ENCODE data around the gene MAP3K21. TPM values are rescaled to one million over a fixed set of nuclear protein-coding genes. Genes with fewer than 3 reads are reported as not detected.

The MAP3K21 gene
- total and polyA plus RNA-seq, 2 of the 8 experiments (the other 6 are each of a cell fraction or from before 2014, with no cell fraction given), result 21.2 to 21.8 TPM

DNA sequence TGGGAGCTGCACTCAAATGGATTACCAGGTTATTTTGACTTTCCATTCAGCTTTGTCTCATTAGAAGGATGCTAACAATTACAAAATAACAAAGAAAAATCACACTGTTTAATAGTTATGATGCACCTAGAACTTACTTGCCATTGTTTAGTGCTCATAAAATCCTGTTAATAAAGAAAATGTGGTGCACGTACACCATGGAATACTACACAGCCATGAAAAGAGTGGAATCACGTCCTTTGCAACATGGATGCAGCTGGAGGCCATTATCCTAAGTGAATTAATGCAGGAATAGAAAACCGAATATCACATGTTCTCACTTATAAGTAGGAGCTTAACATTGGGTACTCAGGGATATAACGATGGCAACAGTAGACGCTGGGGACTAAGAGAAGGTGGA is 19.8 kb downstream of the MAP3K21 start:
- no peaks in the 10 kb centered on the region for H3K79me1 ChIP-seq (ENCODE audit: low read depth, low read length)
- H2BK12ac ChIP-seq (ENCODE audit: low read depth, low read length), result no peak overlapping the region
- no peak overlapping the region for H2BK20ac ChIP-seq (ENCODE audit: low read length)
- H3K56ac ChIP-seq (replicated peaks; ENCODE audit: insufficient read length, low read depth, low read length), result no peak overlapping the region
- H3K4ac ChIP-seq (replicated peaks; ENCODE audit: insufficient read length, low read depth, low read length), result no peak overlapping the region
- H3K18ac ChIP-seq (ENCODE audit: extremely low read depth, low read length), result no peak overlapping the region
- H3K14ac ChIP-seq (ENCODE audit: insufficient read length), result no peak overlapping the region
- H3K27me3 ChIP-seq (replicated peaks in 1 of 4; ENCODE audit: control insufficient read depth in 3 of 4, extremely low read depth in 1 of 4, insufficient read depth in 3 of 4, low read length in 3 of 4), result peaks cover 0 to 1% (median 0%) of the 10 kb centered on the region in 4 experiments; a peak in 1 of 7 replicates
- H3K4me2 ChIP-seq (ENCODE audit: insufficient read depth in 1 of 2, low read depth in 2 of 2, low read length in 2 of 2), result no peak overlapping the region
- no peaks in the 10 kb centered on the region for H3K9me3 ChIP-seq (ENCODE audit: insufficient read depth in 2 of 2, low read depth in 1 of 2, low read length in 1 of 2)
- no peak overlapping the region for H3K27ac ChIP-seq (ENCODE audit: low read depth, low read length)
- peaks cover 0 to 4% (median 0%) of the 10 kb centered on the region in 4 experiments; a peak in 1 of 8 replicates for H3K36me3 ChIP-seq (ENCODE audit: control insufficient read depth in 2 of 4, insufficient read depth in 4 of 4, low read length in 3 of 4)
- no peak overlapping the region for H3K23ac ChIP-seq (ENCODE audit: insufficient read length)
- CTCF ChIA-PET (ENCODE audit: partially characterized antibody), result interaction anchor here (0.9 kb wide), 1 partner anchor 54 kb away, joined by 3 read pairs; no protein-coding TSS in a partner anchor
- POLR2A ChIA-PET (ENCODE audit: partially characterized antibody), result no interaction called here
- FAIRE-seq (no peak), DNase-seq (ENCODE audit: low read depth in 1 of 2, low spot score in 2 of 2) (no peak)
- H4K5ac ChIP-seq (ENCODE audit: insufficient read length, low read depth, low read length), result no peak overlapping the region
- no peaks in the 10 kb centered on the region for H3K4me1 ChIP-seq (replicated peaks in 1 of 4; ENCODE audit: control insufficient read depth in 3 of 4, insufficient read depth in 4 of 4, low read length in 3 of 4)
- WGBS, 2 experiments (ENCODE audit: extremely low coverage in 1 of 2, insufficient coverage in 1 of 2, insufficient read length in 1 of 2, insufficient replicate concordance in 2 of 2, low coverage in 1 of 2, low lambda C conversion rate in 2 of 2, missing lambda C conversion rate in 1 of 2), result 79% methylated on average over 5 of the region's 5 CpGs; no CpG with 5 or more reads in 1 of the 2 experiments
- H3K23me2 ChIP-seq (ENCODE audit: low read depth, low read length), result no peaks in the 10 kb centered on the region
- H3K4me3 ChIP-seq (ENCODE audit: extremely low read depth in 1 of 4, insufficient read depth in 2 of 4, low read depth in 3 of 4, low read length in 4 of 4), result no peak overlapping the region
- H2BK5ac ChIP-seq (ENCODE audit: low read depth, low read length), result no peak overlapping the region
- H4K20me1 ChIP-seq (replicated peaks in 1 of 2; ENCODE audit: control insufficient read depth in 1 of 2, insufficient read depth in 2 of 2, low read length in 2 of 2), result no peaks in the 10 kb centered on the region
- no peak overlapping the region for H2BK15ac ChIP-seq (ENCODE audit: low read length)
- no peak overlapping the region for H2BK120ac ChIP-seq (replicated peaks; ENCODE audit: low read depth, low read length)
- H2AK5ac ChIP-seq (ENCODE audit: low read depth, low read length), result no peak overlapping the region
- H4K91ac ChIP-seq (replicated peaks; ENCODE audit: insufficient read length, low read length), result no peak overlapping the region
- H4K8ac ChIP-seq (ENCODE audit: extremely low read depth, insufficient read depth, low read length), result no peak overlapping the region
- no peak overlapping the region for H3K9ac ChIP-seq (replicated peaks in 1 of 4; ENCODE audit: extremely low read depth in 1 of 4, low read depth in 3 of 4, low read length in 3 of 4)
- H2AFZ ChIP-seq (ENCODE audit: low read length), result no peak overlapping the region
- H3K79me2 ChIP-seq (ENCODE audit: control insufficient read depth in 1 of 2, insufficient read depth in 2 of 2, low read length in 2 of 2), result peaks cover 0 to 16% of the 10 kb centered on the region in 2 experiments; a peak in 2 of 4 replicates
- TF ChIP-seq SP2 (IDR thresholded peaks at IDR 0.05; ENCODE audit: low read length) (no peak), CBX5 (IDR thresholded peaks at IDR 0.05; ENCODE audit: low read depth, low read length) (no peak), SRF (IDR thresholded peaks at IDR 0.05; ENCODE audit: low read depth, low read length) (no peak), FOSL1 (IDR thresholded peaks at IDR 0.05; ENCODE audit: insufficient read depth, low read depth, low read length) (no peak)

Data from H1 (cell line).